HG03565 (cell line): Measurements from ENCODE around the gene SOX2.

Source experiments
- ATAC-seq: cut with Tn5 transposase; IDR thresholded peaks from one replicate; pipeline ENCODE4 v1.9.1; 2021; ENCODE audit warnings: mild to moderate bottlenecking, moderate library complexity; ENCODE audit not compliant: unreplicated experiment

Gene SOX2

GRCh38 chr3:181711325-181712135 lies at the start of gene SOX2:
Gene SOX2 (plus strand): TSS chr3:181711925. CDS start chr3:181712361, 436 bp downstream.
- no peak for ATAC-seq

GRCh38 chr3:181683563-181683962 lies 28.2 kb upstream of the SOX2 start:
- no peak for ATAC-seq

GRCh38 chr3:181687190-181687589 lies 24.5 kb upstream of the SOX2 start:
- no peak for ATAC-seq

GRCh38 chr3:181687731-181688130 lies 24.0 kb upstream of the SOX2 start:
- ATAC-seq: no peak

GRCh38 chr3:181689546-181689945 lies 22.2 kb upstream of the SOX2 start:
- no peak for ATAC-seq

GRCh38 chr3:181690769-181691168 lies 21.0 kb upstream of the SOX2 start:
- ATAC-seq: no peak

GRCh38 chr3:181691901-181692300 lies 19.8 kb upstream of the SOX2 start:
- no peak for ATAC-seq

- no peak for ATAC-seq
Observed at GRCh38 chr3:181692311-181693145, 19.2 kb upstream of the SOX2 start.

GRCh38 chr3:181693280-181693679 lies 18.4 kb upstream of the SOX2 start:
- no peak for ATAC-seq

- ATAC-seq: no peak
Observed at GRCh38 chr3:181694805-181695660, 16.7 kb upstream of the SOX2 start.

- no peak for ATAC-seq
Observed at GRCh38 chr3:181695661-181696491, 15.8 kb upstream of the SOX2 start.

- ATAC-seq: no peak
Observed at GRCh38 chr3:181696626-181697230, 15.0 kb upstream of the SOX2 start.

GRCh38 chr3:181698263-181698954 lies 13.3 kb upstream of the SOX2 start:
- no peak for ATAC-seq

GRCh38 chr3:181699171-181699903 lies 12.4 kb upstream of the SOX2 start:
- no peak for ATAC-seq

- peak; percentile 62 for ATAC-seq
Observed at GRCh38 chr3:181700168-181701087, 11.3 kb upstream of the SOX2 start.

- ATAC-seq: no peak
Observed at GRCh38 chr3:181701096-181701495, 10.6 kb upstream of the SOX2 start.

- ATAC-seq: no peak
Observed at GRCh38 chr3:181703601-181704420, 7.9 kb upstream of the SOX2 start.
